Small intestine (tissue), 7 donors: ENCODE measurements around the gene C1S. TPM values are rescaled to one million over a fixed set of nuclear protein-coding genes. Genes with fewer than 3 reads are reported as not detected.
A peak's percentile ranks its signal among the peaks of the same experiment; 100 is the strongest.
"Not testable (repeated sequence)": the region's sequence is repeated elsewhere in the genome, so short reads cannot be mapped to it uniquely, and the experiment has no call there.

ENCODE experiments used
- DNase-seq, 2 donors: peaks; one replicate each; pipeline versions ENCODE4 v3.0.0 to v3.0.0-alpha.2; 2013
- FAIRE-seq: peaks from 2 replicates; lab custom pipeline; 2012; peaks lifted over from hg19 to GRCh38; lab: Jason Lieb, UNC
- H3K27ac ChIP-seq, 3 donors: one replicate each; pipeline ENCODE4 v1.5.1; 2013; ENCODE audit warnings: low read length in 2 of 3, mild to moderate bottlenecking in 2 of 3, control low read depth in 1 of 3, inconsistent platforms in 1 of 3, low read depth in 1 of 3, moderate library complexity in 1 of 3
- H3K27me3 ChIP-seq, 3 donors: one replicate each; pipeline ENCODE4 v1.6.1; 2013; ENCODE audit warnings: low read length in 3 of 3, inconsistent platforms in 1 of 3; ENCODE audit not compliant: control insufficient read depth in 3 of 3, insufficient read depth in 3 of 3
- H3K36me3 ChIP-seq, 3 donors: one replicate each; pipeline ENCODE4 v1.6.1; 2013; ENCODE audit warnings: low read length in 3 of 3, inconsistent platforms in 1 of 3, low read depth in 1 of 3, mild to moderate bottlenecking in 1 of 3, moderate library complexity in 1 of 3; ENCODE audit not compliant: control insufficient read depth in 3 of 3, insufficient read depth in 2 of 3
- H3K4me1 ChIP-seq, 3 donors: one replicate each; pipeline ENCODE4 v1.6.1; 2013; ENCODE audit warnings: low read length in 2 of 3, inconsistent platforms in 1 of 3, low read depth in 1 of 3, mild to moderate bottlenecking in 1 of 3, moderate library complexity in 1 of 3; ENCODE audit not compliant: control insufficient read depth in 3 of 3, insufficient read depth in 2 of 3
- H3K4me3 ChIP-seq, 3 donors: one replicate each; pipeline ENCODE4 v1.5.1; 2013; ENCODE audit warnings: low read length in 3 of 3, control low read depth in 1 of 3, inconsistent platforms in 1 of 3, low read depth in 1 of 3, mild to moderate bottlenecking in 1 of 3, moderate library complexity in 1 of 3
- H3K9me3 ChIP-seq, 2 donors: one replicate each; pipeline ENCODE4 v1.6.1; 2013; ENCODE audit warnings: low read depth in 1 of 2, low read length in 1 of 2; ENCODE audit not compliant: control insufficient read depth in 2 of 2, insufficient read depth in 1 of 2
- WGBS, 3 donors: extraction: QIAGEN DNeasy Blood & Tissue Kit; methylation state at CpG; one replicate each; pipeline ENCODE4 v1.1.7; 2013; 5-methylcytosine and 5-hydroxymethylcytosine counted together
- polyA plus RNA-seq, 4 donors: library from polyadenylated mRNA; stranded (reverse) in 3 of 4; unstranded in 1 of 4; fragments of 200-250 nt in 3 of 4; fragments of 120-200 nt in 1 of 4; gene quantifications; one replicate each; pipeline versions ENCODE4 v1.2.1 to v1.2.3, GENCODE V29; 2013
- donor health status: healthy with polysubstance abuse.
- donor health status: control.
- donor health status: control.
- donor health status: Bipolar disorder and iron deficiency.
- donor health status: healthy.

Gene C1S
- polyA plus RNA-seq, 4 donors = 4.7 to 196 (median 35.0) TPM

- no peaks in the 10 kb centered on the region for H3K4me1 ChIP-seq
- peaks cover 0 to 4% (median 0%) of the 10 kb centered on the region in 3 donors for H3K27me3 ChIP-seq
- 57 to 72% (median 65%) methylated on average over 5 of the region's 5 CpGs for WGBS, 3 donors
- no peak for FAIRE-seq
- H3K9me3 ChIP-seq = no peaks in the 10 kb centered on the region
- no peaks in the 10 kb centered on the region for H3K36me3 ChIP-seq
- no peak overlapping the region for H3K4me3 ChIP-seq
- no peak overlapping the region for H3K27ac ChIP-seq
- DNase-seq = no peak
These were observed 13.2 kb upstream of the C1S start for GRCh38 chr12:7047306-7047705.

- H3K36me3 ChIP-seq, FAIRE-seq, H3K9me3 ChIP-seq, H3K27me3 ChIP-seq, H3K27ac ChIP-seq, DNase-seq, H3K4me3 ChIP-seq, H3K4me1 ChIP-seq: not testable (repeated sequence)
- WGBS, 3 donors = 89 to 93% (median 91%) methylated on average over 10 of the region's 10 CpGs
These were observed 11.0 kb upstream of the C1S start for GRCh38 chr12:7049445-7049951.

GRCh38 chr12:7049973-7050372 is 10.5 kb upstream of the C1S start:
- not testable (repeated sequence) for H3K36me3 ChIP-seq, H3K4me3 ChIP-seq, H3K4me1 ChIP-seq, H3K9me3 ChIP-seq, FAIRE-seq, DNase-seq, H3K27ac ChIP-seq, H3K27me3 ChIP-seq
- WGBS, 3 donors = 86 to 97% (median 95%) methylated on average over 3 of the region's 3 CpGs

- Histone ChIP-seq H3K27ac (no peak overlapping the region), H3K4me3 (no peak overlapping the region), H3K36me3 (no peaks in the 10 kb centered on the region), H3K27me3 (peaks cover 0 to 7% (median 0%) of the 10 kb centered on the region in 3 donors), H3K9me3 (no peaks in the 10 kb centered on the region), H3K4me1 (peaks cover 0 to 4% (median 0%) of the 10 kb centered on the region in 3 donors)
- DNase-seq = no peak
- no peak for FAIRE-seq
- WGBS, 3 donors = 68 to 82% (median 78%) methylated on average over 4 of the region's 4 CpGs
These were observed 5.6 kb upstream of the C1S start for GRCh38 chr12:7054925-7055324.

DNA sequence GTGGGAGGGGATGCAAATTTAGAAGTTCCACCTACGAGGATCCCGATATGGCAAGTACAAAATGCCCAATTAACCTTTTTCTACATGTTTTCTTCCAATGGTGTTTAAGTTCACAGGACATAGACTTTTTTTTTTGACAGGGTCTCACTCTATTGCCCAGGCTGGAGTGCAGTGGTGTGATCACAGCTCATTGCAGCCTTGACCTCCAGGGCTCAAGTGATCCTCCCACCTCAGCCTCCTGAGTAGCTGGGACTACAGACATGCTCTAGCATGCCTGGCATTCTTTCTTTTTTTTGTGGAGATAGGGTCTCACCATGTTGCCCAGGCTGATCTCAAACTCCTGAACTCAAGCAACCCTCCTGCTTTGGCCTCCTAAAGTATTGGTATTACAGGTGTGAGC is 4.8 kb upstream of the C1S start:
- WGBS, 3 donors = 85 to 90% (median 90%) methylated on average over 2 of the region's 2 CpGs
- H3K4me3 ChIP-seq, H3K27me3 ChIP-seq, DNase-seq, H3K36me3 ChIP-seq, H3K27ac ChIP-seq, FAIRE-seq, H3K4me1 ChIP-seq, H3K9me3 ChIP-seq: not testable (repeated sequence)

- no peak for FAIRE-seq
- Histone ChIP-seq H3K36me3 (no peaks in the 10 kb centered on the region), H3K4me3 (no peak overlapping the region), H3K27me3 (peaks cover 0 to 3% (median 0%) of the 10 kb centered on the region in 3 donors), H3K4me1 (peaks cover 0 to 4% (median 4%) of the 10 kb centered on the region in 3 donors), H3K27ac (no peak overlapping the region), H3K9me3 (no peaks in the 10 kb centered on the region)
- WGBS, 3 donors = 73 to 78% (median 75%) methylated on average over 3 of the region's 3 CpGs
- DNase-seq = no peak
These were observed 2.2 kb upstream of the C1S start for GRCh38 chr12:7058163-7058845.

DNA sequence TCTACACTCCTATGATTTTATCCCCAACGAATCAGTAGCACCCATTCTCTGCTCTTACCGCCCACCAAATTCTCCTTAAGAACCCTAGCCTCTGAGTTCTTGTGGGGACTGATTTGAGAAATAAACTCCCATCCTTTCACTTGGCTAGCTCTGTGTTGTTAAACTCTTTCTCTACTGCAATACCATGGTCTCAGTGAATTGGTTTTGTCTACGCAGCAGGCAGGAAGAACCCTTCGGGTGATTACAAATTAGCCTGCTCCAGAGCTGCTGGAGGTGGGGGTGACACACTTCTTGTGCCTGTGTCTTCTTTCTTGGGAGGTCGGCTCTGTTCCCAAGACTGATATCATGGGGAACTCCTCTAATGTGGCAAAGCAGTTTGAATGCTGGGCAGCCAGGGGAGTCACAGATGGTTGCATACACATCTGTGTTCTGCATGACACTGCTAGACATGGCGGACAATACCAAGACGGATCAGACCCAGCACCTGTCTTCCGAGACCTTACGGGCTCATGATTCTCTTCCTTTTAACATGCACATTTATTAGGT is 1.6 kb upstream of the C1S start:
- H3K9me3 ChIP-seq = no peaks in the 10 kb centered on the region
- peaks cover 0 to 3% (median 0%) of the 10 kb centered on the region in 3 donors for H3K27me3 ChIP-seq
- FAIRE-seq (no peak), DNase-seq (no peak)
- no peaks in the 10 kb centered on the region for H3K36me3 ChIP-seq
- no peak overlapping the region for H3K27ac ChIP-seq
- 91 to 95% (median 92%) methylated on average over 9 of the region's 9 CpGs for WGBS, 3 donors
- peaks cover 0 to 4% (median 4%) of the 10 kb centered on the region in 3 donors for H3K4me1 ChIP-seq
- H3K4me3 ChIP-seq = no peak overlapping the region

DNA sequence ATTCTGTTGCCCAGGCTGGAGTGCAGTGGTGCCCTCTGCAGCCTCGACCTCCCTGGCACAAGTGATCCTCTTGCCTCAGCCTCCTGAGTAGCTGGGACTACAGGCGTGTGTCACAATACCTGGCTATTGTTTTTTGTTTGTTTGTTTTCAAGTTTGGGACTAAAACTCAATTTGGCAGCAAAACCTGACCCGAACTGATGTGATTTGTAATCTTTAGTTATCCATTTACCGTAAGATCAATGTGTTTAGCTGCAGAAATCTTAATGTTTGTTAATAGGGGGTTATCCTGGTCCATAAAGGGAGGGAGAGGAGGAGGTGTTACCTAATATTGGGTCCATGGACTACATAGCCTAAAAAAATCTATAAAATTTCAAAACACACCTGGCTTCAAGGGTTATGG is 738 bp upstream of the C1S start:
- H3K9me3 ChIP-seq = no peaks in the 10 kb centered on the region
- peak overlapping the region in 2 of 3 donors; percentile 22 to 53 for H3K27ac ChIP-seq
- H3K36me3 ChIP-seq = no peaks in the 10 kb centered on the region
- H3K4me1 ChIP-seq = peaks cover 0 to 4% (median 4%) of the 10 kb centered on the region in 3 donors
- 73 to 85% (median 74%) methylated on average over 4 of the region's 4 CpGs for WGBS, 3 donors
- FAIRE-seq (no peak), DNase-seq (no peak)
- H3K4me3 ChIP-seq = no peak overlapping the region
- H3K27me3 ChIP-seq = peaks cover 0 to 3% (median 0%) of the 10 kb centered on the region in 3 donors
